ENCODE measurements around the gene MFSD2B. TPM values are rescaled to one million over a fixed set of nuclear protein-coding genes. Genes with fewer than 3 reads are reported as not detected.

Gene MFSD2B
- total RNA-seq, 2 donors from 2014 or later = not detected

DNA sequence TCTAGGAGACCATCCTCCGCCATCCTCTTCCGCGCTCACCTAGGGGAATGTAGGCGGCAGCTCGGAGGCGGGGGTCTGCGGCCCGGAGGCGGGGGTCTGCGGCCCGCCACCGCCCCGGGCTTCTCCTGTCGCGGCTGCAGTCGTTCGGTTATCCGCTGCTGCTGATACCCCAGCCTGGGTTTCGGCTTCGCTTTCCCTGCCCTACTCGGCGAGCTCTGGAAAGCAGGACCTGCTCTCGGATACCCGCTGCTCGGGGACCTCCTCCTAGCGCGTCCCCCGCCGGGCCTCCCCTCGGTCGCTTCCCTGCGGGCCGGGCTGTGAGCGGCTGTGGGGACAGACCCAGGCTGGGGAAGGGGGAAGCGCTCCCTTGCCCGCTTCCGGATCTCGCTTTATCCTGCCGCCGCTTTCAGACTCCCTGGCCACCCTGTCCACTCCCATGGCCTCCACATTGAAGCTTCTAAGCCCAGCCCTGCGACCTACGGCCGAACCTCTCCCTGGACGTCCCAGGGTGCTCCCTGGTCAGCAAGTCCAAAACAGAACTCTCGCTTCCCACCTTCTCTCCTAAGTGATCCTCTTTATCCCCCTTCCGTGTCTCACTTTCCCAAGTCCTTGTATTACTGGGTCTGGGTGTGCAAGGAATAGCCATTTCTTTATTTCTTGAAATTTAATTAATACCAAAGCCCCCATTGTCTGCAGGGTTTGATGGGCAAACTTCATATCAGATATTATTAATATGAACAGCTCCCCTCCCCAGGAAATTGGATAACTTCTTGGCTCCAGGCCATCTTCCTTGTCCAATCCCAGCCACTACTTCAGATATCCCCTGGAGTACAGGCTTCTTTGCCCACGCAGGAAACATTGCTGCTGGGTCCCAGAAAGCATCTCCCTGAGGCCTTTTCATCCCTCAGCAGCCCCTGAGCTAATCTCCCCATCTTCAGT, 40.4 kb downstream of the MFSD2B start:
- peak overlapping the region in 3 of 4 donors; percentile 23 to 58 (median 45) for H3K27ac ChIP-seq
- ATAC-seq = no peak
- intact Hi-C loops (cut with DNase I) = no loop called here
- DNase-seq = peak; percentile 21 to 41 (median 36)
- TF ChIP-seq POLR2A (IDR thresholded peaks at IDR 0.05) = no peak
- TF ChIP-seq, protein P1, sequence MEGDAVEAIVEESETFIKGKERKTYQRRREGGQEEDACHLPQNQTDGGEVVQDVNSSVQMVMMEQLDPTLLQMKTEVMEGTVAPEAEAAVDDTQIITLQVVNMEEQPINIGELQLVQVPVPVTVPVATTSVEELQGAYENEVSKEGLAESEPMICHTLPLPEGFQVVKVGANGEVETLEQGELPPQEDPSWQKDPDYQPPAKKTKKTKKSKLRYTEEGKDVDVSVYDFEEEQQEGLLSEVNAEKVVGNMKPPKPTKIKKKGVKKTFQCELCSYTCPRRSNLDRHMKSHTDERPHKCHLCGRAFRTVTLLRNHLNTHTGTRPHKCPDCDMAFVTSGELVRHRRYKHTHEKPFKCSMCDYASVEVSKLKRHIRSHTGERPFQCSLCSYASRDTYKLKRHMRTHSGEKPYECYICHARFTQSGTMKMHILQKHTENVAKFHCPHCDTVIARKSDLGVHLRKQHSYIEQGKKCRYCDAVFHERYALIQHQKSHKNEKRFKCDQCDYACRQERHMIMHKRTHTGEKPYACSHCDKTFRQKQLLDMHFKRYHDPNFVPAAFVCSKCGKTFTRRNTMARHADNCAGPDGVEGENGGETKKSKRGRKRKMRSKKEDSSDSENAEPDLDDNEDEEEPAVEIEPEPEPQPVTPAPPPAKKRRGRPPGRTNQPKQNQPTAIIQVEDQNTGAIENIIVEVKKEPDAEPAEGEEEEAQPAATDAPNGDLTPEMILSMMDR (IDR thresholded peaks at IDR 0.05) = no peak
- no peaks in the 10 kb centered on the region for H3K9me3 ChIP-seq
- peaks cover 33% of the 10 kb centered on the region for H3K4me1 ChIP-seq
- 6 to 11% methylated on average over 11 to 41 of the region's 47 CpGs for WGBS, 2 donors
- no peaks in the 10 kb centered on the region for H3K27me3 ChIP-seq
- peak overlapping the region; percentile 65 to 93 for H3K4me3 ChIP-seq
- H3K36me3 ChIP-seq (replicated peaks in 1 of 2; ENCODE audit: insufficient read depth in 1 of 2, low read depth in 2 of 2) = no peaks in the 10 kb centered on the region

DNA sequence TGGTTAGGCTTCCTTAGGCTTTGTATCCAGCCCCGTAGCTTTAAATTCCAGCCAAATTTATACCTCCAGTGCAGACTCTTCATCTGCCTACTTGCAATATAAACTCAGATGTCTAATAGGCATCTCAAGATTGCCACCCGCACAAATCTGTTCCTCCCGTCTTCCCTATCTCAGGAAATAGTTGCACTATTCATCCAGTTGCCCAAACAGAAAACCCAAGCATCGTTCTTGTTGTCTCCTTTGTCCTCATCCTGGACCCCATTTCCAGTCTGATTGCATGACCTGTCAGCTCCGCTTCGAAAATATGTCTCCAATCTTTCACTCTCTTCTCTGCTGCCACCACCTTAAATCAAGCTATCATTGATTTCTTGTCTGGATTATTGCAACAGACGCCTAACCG, 41.9 kb downstream of the MFSD2B start:
- WGBS, 2 donors = 72 to 78% methylated on average over 8 of the region's 8 CpGs
- Histone ChIP-seq H3K27ac (no peak overlapping the region), H3K9me3 (no peaks in the 10 kb centered on the region), H3K27me3 (no peaks in the 10 kb centered on the region), H3K4me1 (peaks cover 25% of the 10 kb centered on the region), H3K4me3 (no peak overlapping the region), H3K36me3 (replicated peaks in 1 of 2; ENCODE audit: insufficient read depth in 1 of 2, low read depth in 2 of 2) (no peaks in the 10 kb centered on the region)
- intact Hi-C loops (cut with DNase I) = no loop called here
- no peak for ATAC-seq
- no peak for DNase-seq
- TF ChIP-seq, protein P1 (IDR thresholded peaks at IDR 0.05) = no peak
- TF ChIP-seq POLR2A (IDR thresholded peaks at IDR 0.05) = no peak

DNA sequence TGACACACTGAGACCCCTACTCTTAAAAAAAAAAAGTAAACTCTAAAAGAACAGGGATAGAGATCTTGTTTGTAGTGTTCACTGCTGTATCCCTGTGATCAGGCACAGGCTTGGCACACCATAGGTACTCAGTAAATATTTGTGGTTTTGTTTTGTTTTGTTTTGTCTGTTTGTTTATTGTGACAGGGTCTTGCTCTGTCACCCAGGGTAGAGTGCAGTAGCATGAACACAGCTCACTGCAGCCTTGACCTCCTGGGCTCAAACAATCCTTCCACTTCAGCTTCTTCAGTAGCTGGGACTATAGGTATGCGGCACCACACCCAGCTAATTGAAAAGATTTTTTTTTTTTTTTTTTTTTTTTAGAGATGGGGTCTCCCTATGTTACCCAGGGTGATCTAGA, 43.1 kb downstream of the MFSD2B start:
- Histone ChIP-seq H3K36me3 (replicated peaks in 1 of 2; ENCODE audit: insufficient read depth in 1 of 2, low read depth in 2 of 2) (no peaks in the 10 kb centered on the region), H3K27ac (no peak overlapping the region), H3K4me1 (peaks cover 22% of the 10 kb centered on the region), H3K9me3 (no peaks in the 10 kb centered on the region), H3K27me3 (no peaks in the 10 kb centered on the region), H3K4me3 (no peak overlapping the region)
- TF ChIP-seq POLR2A (IDR thresholded peaks at IDR 0.05) = no peak
- TF ChIP-seq, protein P1 (IDR thresholded peaks at IDR 0.05) = no peak
- ATAC-seq = no peak
- DNase-seq = no peak
- intact Hi-C loops (cut with DNase I) = no loop called here
- WGBS, 2 donors = 93 to 100% methylated on average over 1 of the region's 1 CpG

DNA sequence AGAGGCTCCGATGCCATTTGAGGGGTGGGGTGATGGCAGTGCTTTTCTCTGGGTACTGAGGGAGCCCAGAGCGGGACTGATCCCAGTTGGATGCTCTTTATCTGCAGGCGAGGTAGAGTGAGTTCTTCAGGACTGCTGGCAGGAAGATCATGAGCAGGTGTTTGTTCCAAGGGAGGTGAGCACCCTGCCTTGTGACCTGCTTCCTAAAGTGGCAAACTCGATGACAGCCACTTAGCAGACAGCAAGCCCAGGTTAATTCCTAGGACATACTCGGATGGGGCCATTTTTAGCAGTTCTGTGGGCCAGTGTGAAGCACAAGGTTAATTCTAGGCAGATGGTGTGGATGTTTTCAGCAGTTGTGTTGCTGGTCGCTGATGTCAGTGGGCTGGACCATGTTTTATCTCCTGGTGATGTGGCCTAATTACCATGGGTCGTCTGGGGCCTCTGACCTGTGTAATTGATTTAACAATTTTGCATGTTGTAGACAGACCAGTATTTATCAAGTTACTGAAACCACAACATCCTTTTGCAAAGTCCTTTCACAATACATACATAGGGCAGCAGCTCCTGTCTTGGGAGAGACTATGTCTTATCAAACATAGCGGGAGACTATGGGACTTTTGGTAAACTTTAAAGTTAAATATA, 44.6 kb downstream of the MFSD2B start:
- H3K4me3 ChIP-seq = no peak overlapping the region
- ATAC-seq = no peak
- no peak overlapping the region for H3K27ac ChIP-seq
- DNase-seq = no peak
- TF ChIP-seq, protein P1 (IDR thresholded peaks at IDR 0.05) = no peak
- TF ChIP-seq POLR2A (IDR thresholded peaks at IDR 0.05) = no peak
- WGBS, 2 donors = 65 to 66% methylated on average over 7 to 8 of the region's 8 CpGs
- H3K36me3 ChIP-seq (replicated peaks in 1 of 2; ENCODE audit: insufficient read depth in 1 of 2, low read depth in 2 of 2) = no peaks in the 10 kb centered on the region
- no peaks in the 10 kb centered on the region for H3K27me3 ChIP-seq
- intact Hi-C loops (cut with DNase I) = no loop called here
- H3K4me1 ChIP-seq = peaks cover 13% of the 10 kb centered on the region
- no peaks in the 10 kb centered on the region for H3K9me3 ChIP-seq
